SK-N-SH (cell line): ENCODE results near the gene NOXA1. TPM values are rescaled to one million over a fixed set of nuclear protein-coding genes. Genes with fewer than 3 reads are reported as not detected.

ENCODE experiments used
- CTCF ChIA-PET: fragments of 300-600, 350-600 bp; formaldehyde crosslinking; extraction: SDS; loops from one replicate; lab custom pipeline; 2021; lab: Yijun Ruan, JAX
- POLR2A ChIA-PET: fragments of 350-600 bp; sonication (Branson Sonifier 250); formaldehyde crosslinking; extraction: SDS; loops from one replicate; lab custom pipeline; 2020; ENCODE audit warnings: antibody characterized with exemption, inconsistent platforms; lab: Yijun Ruan, JAX
- DNase-seq: peaks from one replicate; pipeline ENCODE4 v3.0.0; 2012
- H2AFZ ChIP-seq: fragments of 200-600 bp; sonication (generic); 2 replicates; pipeline ENCODE4 v1.8.1; 2016; ENCODE audit warnings: antibody characterized with exemption, mild to moderate bottlenecking, low read depth
- H3F3A ChIP-seq: fragments of 200-600 bp; sonication (generic); replicated peaks from 2 replicates; pipeline ENCODE3; 2016; ENCODE audit warnings: antibody characterized with exemption, mild to moderate bottlenecking; ENCODE audit not compliant: insufficient read depth
- H3K27ac ChIP-seq, 2 experiments: fragments of 200-500 bp in 1 of 2; fragments of 200-600 bp in 1 of 2; sonication (Bioruptor generic) in 1 of 2; sonication (generic), shearing (Covaris generic) in 1 of 2; 2 replicates each; pipeline versions ENCODE4 v1.5.1 to v1.6.1; 2014 to 2016; ENCODE audit warnings: low read depth in 2 of 2, inconsistent platforms in 1 of 2, low read length in 1 of 2, mild to moderate bottlenecking in 1 of 2, mixed read lengths in 1 of 2
- H3K27me3 ChIP-seq: fragments of 200-600 bp; sonication (generic), shearing (Covaris generic); 2 replicates; pipeline ENCODE4 v1.6.1; 2016; ENCODE audit warnings: mixed run types; ENCODE audit not compliant: insufficient read depth
- H3K36me3 ChIP-seq, 2 experiments: fragments of 200-500 bp in 1 of 2; fragments of 200-600 bp in 1 of 2; sonication (Bioruptor generic) in 1 of 2; sonication (generic) in 1 of 2; replicated peaks in 1 of 2; 2 replicates each; pipeline versions ENCODE3 to v1.5.1; 2014 to 2016; ENCODE audit warnings: low read length in 1 of 2, mild to moderate bottlenecking in 1 of 2; ENCODE audit not compliant: insufficient read depth in 2 of 2, control insufficient read depth in 1 of 2
- H3K4me1 ChIP-seq, 2 experiments: fragments of 200-500 bp in 1 of 2; fragments of 200-600 bp in 1 of 2; sonication (Bioruptor generic) in 1 of 2; sonication (generic), shearing (Covaris generic) in 1 of 2; 2 replicates each; pipeline versions ENCODE4 v1.5.1 to v1.6.1; 2014 to 2016; ENCODE audit warnings: low read depth in 1 of 2, low read length in 1 of 2, mixed run types in 1 of 2; ENCODE audit not compliant: insufficient read depth in 2 of 2, control insufficient read depth in 1 of 2
- H3K4me2 ChIP-seq: fragments of 200-600 bp; sonication (generic), shearing (Covaris generic); 2 replicates; pipeline ENCODE4 v1.6.1; 2017; ENCODE audit warnings: mixed run types
- H3K4me3 ChIP-seq, 2 experiments: fragments of 200-500 bp in 1 of 2; fragments of 200-600 bp in 1 of 2; sonication (Bioruptor generic) in 1 of 2; sonication (generic), shearing (Covaris generic) in 1 of 2; 2 replicates each; pipeline versions ENCODE4 v1.5.1 to v1.8.1; 2014 to 2016; ENCODE audit warnings: low read depth in 2 of 2, inconsistent platforms in 1 of 2, low read length in 1 of 2, mild to moderate bottlenecking in 1 of 2, mixed read lengths in 1 of 2, moderate library complexity in 1 of 2
- H3K79me2 ChIP-seq: fragments of 200-600 bp; sonication (generic); 2 replicates; pipeline ENCODE4 v1.8.1; 2017; ENCODE audit warnings: mild to moderate bottlenecking; ENCODE audit not compliant: insufficient read depth
- H3K9ac ChIP-seq: fragments of 200-600 bp; sonication (generic); 2 replicates; pipeline ENCODE4 v1.6.1; 2017; ENCODE audit warnings: mixed run types
- H3K9me2 ChIP-seq: fragments of 200-600 bp; sonication (generic); 2 replicates; pipeline ENCODE4 v1.6.1; 2017; ENCODE audit warnings: mixed run types
- H3K9me3 ChIP-seq: fragments of 200-600 bp; sonication (generic); 2 replicates; pipeline ENCODE4 v1.6.1; 2017; ENCODE audit warnings: mixed run types, mild to moderate bottlenecking, moderate library complexity
- H4K20me1 ChIP-seq: fragments of 200-600 bp; sonication (generic); 2 replicates; pipeline ENCODE4 v1.6.1; 2017; ENCODE audit warnings: mild to moderate bottlenecking, mixed run types; ENCODE audit not compliant: insufficient read depth
- CHD2 ChIP-seq: fragments of 150-350 bp; IDR thresholded peaks from 2 replicates; pipeline ENCODE4 v1.6.1; 2018; ENCODE audit warnings: low read length; ENCODE audit not compliant: partially characterized antibody
- CTCF ChIP-seq: fragments of 200-600 bp; sonication (generic); IDR thresholded peaks from 2 replicates; pipeline ENCODE4 v1.6.1; 2017; ENCODE audit warnings: antibody characterized with exemption, mild to moderate bottlenecking, moderate library complexity
- EP300 ChIP-seq, 2 experiments: IDR thresholded peaks; 2 replicates each; pipeline versions ENCODE4 v1.4.0 to v1.6.1; 2012; ENCODE audit warnings: borderline replicate concordance in 1 of 2, low read depth in 1 of 2, low read length in 1 of 2
- FOSL2 ChIP-seq: IDR thresholded peaks from 2 replicates; pipeline ENCODE4 v1.4.0; 2012; ENCODE audit warnings: low read depth, mild to moderate bottlenecking, moderate library complexity, borderline replicate concordance
- GATA2 ChIP-seq: sonication (generic); formaldehyde crosslinking; IDR thresholded peaks from 2 replicates; pipeline ENCODE4 v1.5.0; 2020; ENCODE audit warnings: mild to moderate bottlenecking, missing genetic modification reagents
- MAX ChIP-seq: IDR thresholded peaks from 2 replicates; pipeline ENCODE4 v1.4.0; 2012; ENCODE audit warnings: low read depth
- NRF1 ChIP-seq: IDR thresholded peaks from 2 replicates; pipeline ENCODE4 v1.6.1; 2012; ENCODE audit warnings: low read depth, mild to moderate bottlenecking, low read length
- PBX3 ChIP-seq: IDR thresholded peaks from 2 replicates; pipeline ENCODE4; 2012
- POLR2AphosphoS5 ChIP-seq: IDR thresholded peaks from 2 replicates; pipeline ENCODE4 v1.6.1; 2012; ENCODE audit warnings: low read depth, low read length
- RCOR1 ChIP-seq: fragments of 150-350 bp; IDR thresholded peaks from 2 replicates; pipeline ENCODE4 v1.6.1; 2017; ENCODE audit warnings: antibody characterized with exemption, low read length
- REST ChIP-seq: IDR thresholded peaks from 2 replicates; pipeline ENCODE4 v1.6.1; 2012; ENCODE audit warnings: mild to moderate bottlenecking, low read depth, low read length, moderate library complexity
- RFX5 ChIP-seq: IDR thresholded peaks from 2 replicates; pipeline ENCODE4 v1.6.1; 2012; ENCODE audit warnings: mild to moderate bottlenecking, improper control_type of control experiment, low read length
- RXRA ChIP-seq: IDR thresholded peaks from 2 replicates; pipeline ENCODE4 v1.4.0; 2012; ENCODE audit warnings: low read depth, mild to moderate bottlenecking, borderline replicate concordance
- SIN3A ChIP-seq: IDR thresholded peaks from 2 replicates; pipeline ENCODE4 v1.6.1; 2012; ENCODE audit warnings: low read depth, mild to moderate bottlenecking, low read length, moderate library complexity, borderline replicate concordance
- TCF12 ChIP-seq: IDR thresholded peaks from 2 replicates; pipeline ENCODE4 v1.4.0; 2012
- USF2 ChIP-seq: fragments of 150-350 bp; IDR thresholded peaks from 2 replicates; pipeline ENCODE4 v1.6.1; 2017; ENCODE audit warnings: antibody characterized with exemption, low read length, low read depth, borderline replicate concordance
- WGBS: methylation state at CpG from one replicate; pipeline ENCODE4 v1.1.6; 2017; ENCODE audit warnings: low lambda C conversion rate; 5-methylcytosine and 5-hydroxymethylcytosine counted together
- polyA plus RNA-seq, 3 experiments: library from polyadenylated mRNA; depleted of rRNA; stranded (reverse); fragments of >200 nt; gene quantifications; 2 replicates each; pipeline ENCODE4 v1.2.3, GENCODE V29; 2012

Gene NOXA1
- polyA plus RNA-seq, 1 of the 3 experiments (the other 2 are of a cell fraction) = 0.39 TPM

- no peak for TF ChIP-seq CHD2
- no peak for TF ChIP-seq RXRA
- TF ChIP-seq TCF12 = no peak
- TF ChIP-seq MAX = no peak
- TF ChIP-seq GATA2 (CRISPR knock-in tag) = no peak
- no peak for TF ChIP-seq RCOR1
These were observed 15.5 kb downstream of the NOXA1 start (continued) for GRCh38 chr9:137438591-137439157.

- Histone ChIP-seq H3K9me2 (no peaks in the 10 kb centered on the region), H3K27me3 (peaks cover 4% of the 10 kb centered on the region; the same call in 1 of the 2 replicates), H3K36me3 (no peaks in the 10 kb centered on the region), H4K20me1 (no peaks in the 10 kb centered on the region), H3K9me3 (no peaks in the 10 kb centered on the region), H3K4me2 (no peak overlapping the region), H3K79me2 (no peaks in the 10 kb centered on the region), H3K4me1 (peaks cover 3 to 4% of the 10 kb centered on the region in 2 experiments; a peak in 2 of 4 replicates), H3K27ac (no peak overlapping the region), H2AFZ (no peak overlapping the region), H3K4me3 (no peak overlapping the region), H3K9ac (no peak overlapping the region), H3F3A (peaks cover 5% of the 10 kb centered on the region)
- CTCF ChIA-PET = interaction anchor here (1.3 kb wide), 1 partner anchor 16 kb away, joined by 3 read pairs; the partner anchor contains the start of gene EXD3
- POLR2A ChIA-PET = no interaction called here
- 69% methylated on average over 5 of the region's 18 CpGs for WGBS
- DNase-seq = peak; percentile 45
- no peak for TF ChIP-seq FOSL2
- no peak for TF ChIP-seq POLR2AphosphoS5
- TF ChIP-seq CTCF = no peak
- no peak for TF ChIP-seq RCOR1
- no peak for TF ChIP-seq EP300 (IDR thresholded peaks at IDR 0.05; ENCODE audit: borderline replicate concordance in 1 of 2, low read depth in 1 of 2, low read length in 1 of 2)
- no peak for TF ChIP-seq SIN3A
- TF ChIP-seq RXRA = no peak
- no peak for TF ChIP-seq MAX
- TF ChIP-seq REST = no peak
- no peak for TF ChIP-seq USF2
- TF ChIP-seq NRF1 = no peak
- TF ChIP-seq PBX3 = no peak
- no peak for TF ChIP-seq RFX5
These were observed 16.0 kb downstream of the NOXA1 start for GRCh38 chr9:137439158-137439714.
